ENCODE measurements around the gene RPS6KA6.

Gene RPS6KA6

GRCh38 chrX:84189125-84189524 is 1.1 kb upstream of the RPS6KA6 start:
- H3K4me3 ChIP-seq (ENCODE audit: low read depth in 1 of 2, low read length in 2 of 2), result no peak overlapping the region
- no peaks in the 10 kb centered on the region for H3K9me3 ChIP-seq (ENCODE audit: low read length)
- H3K4me1 ChIP-seq (ENCODE audit: insufficient read depth, low read length), result no peaks in the 10 kb centered on the region
- H3K36me3 ChIP-seq (ENCODE audit: insufficient read depth, low read length), result no peaks in the 10 kb centered on the region
- no peak overlapping the region for H3K9ac ChIP-seq (ENCODE audit: low read length)
- no peaks in the 10 kb centered on the region for H3K27me3 ChIP-seq (ENCODE audit: control insufficient read depth in 1 of 2, insufficient read depth in 2 of 2, low read length in 2 of 2)
- no peak overlapping the region for H3K27ac ChIP-seq (ENCODE audit: low read depth, low read length)

GRCh38 chrX:84188320-84188834 is 378 bp upstream of the RPS6KA6 start:
- Histone ChIP-seq H3K4me1 (ENCODE audit: insufficient read depth, low read length) (no peaks in the 10 kb centered on the region), H3K27ac (ENCODE audit: low read depth, low read length) (no peak overlapping the region), H3K9ac (ENCODE audit: low read length) (no peak overlapping the region), H3K4me3 (ENCODE audit: low read depth in 1 of 2, low read length in 2 of 2) (peak overlapping the region in 1 of 2 donors; percentile 45), H3K9me3 (ENCODE audit: low read length) (no peaks in the 10 kb centered on the region), H3K27me3 (ENCODE audit: control insufficient read depth in 1 of 2, insufficient read depth in 2 of 2, low read length in 2 of 2) (no peaks in the 10 kb centered on the region), H3K36me3 (ENCODE audit: insufficient read depth, low read length) (no peaks in the 10 kb centered on the region)

GRCh38 chrX:84186603-84187532 is 1.1 kb downstream of the RPS6KA6 start:
- Histone ChIP-seq H3K9ac (ENCODE audit: low read length) (peak overlapping the region; percentile 43), H3K27ac (ENCODE audit: low read depth, low read length) (no peak overlapping the region), H3K27me3 (ENCODE audit: control insufficient read depth in 1 of 2, insufficient read depth in 2 of 2, low read length in 2 of 2) (no peaks in the 10 kb centered on the region)

GRCh38 chrX:84182516-84182915 is 5.5 kb downstream of the RPS6KA6 start:
- H3K4me3 ChIP-seq (ENCODE audit: low read depth in 1 of 2, low read length in 2 of 2), result no peak overlapping the region
- H3K36me3 ChIP-seq (ENCODE audit: insufficient read depth, low read length), result no peaks in the 10 kb centered on the region

More at GRCh38 chrX:84186603-84187532, 1.1 kb downstream of the RPS6KA6 start:
- H3K36me3 ChIP-seq (ENCODE audit: insufficient read depth, low read length), result no peaks in the 10 kb centered on the region
- H3K4me3 ChIP-seq (ENCODE audit: low read depth in 1 of 2, low read length in 2 of 2), result peak overlapping the region; percentile 45 to 70
- H3K4me1 ChIP-seq (ENCODE audit: insufficient read depth, low read length), result no peaks in the 10 kb centered on the region
- no peaks in the 10 kb centered on the region for H3K9me3 ChIP-seq (ENCODE audit: low read length)

GRCh38 chrX:84175958-84176357 is 12.0 kb downstream of the RPS6KA6 start:
- no peak overlapping the region for H3K4me3 ChIP-seq (ENCODE audit: low read depth in 1 of 2, low read length in 2 of 2)
- H3K4me1 ChIP-seq (ENCODE audit: insufficient read depth, low read length), result no peaks in the 10 kb centered on the region
- H3K36me3 ChIP-seq (ENCODE audit: insufficient read depth, low read length), result no peaks in the 10 kb centered on the region
- H3K27me3 ChIP-seq (ENCODE audit: control insufficient read depth in 1 of 2, insufficient read depth in 2 of 2, low read length in 2 of 2), result no peaks in the 10 kb centered on the region
- H3K9me3 ChIP-seq (ENCODE audit: low read length), result no peaks in the 10 kb centered on the region
- H3K9ac ChIP-seq (ENCODE audit: low read length), result no peak overlapping the region
- H3K27ac ChIP-seq (ENCODE audit: low read depth, low read length), result no peak overlapping the region

More at GRCh38 chrX:84182516-84182915, 5.5 kb downstream of the RPS6KA6 start:
- H3K9me3 ChIP-seq (ENCODE audit: low read length), result no peaks in the 10 kb centered on the region
- H3K27me3 ChIP-seq (ENCODE audit: control insufficient read depth in 1 of 2, insufficient read depth in 2 of 2, low read length in 2 of 2), result no peaks in the 10 kb centered on the region
- no peaks in the 10 kb centered on the region for H3K4me1 ChIP-seq (ENCODE audit: insufficient read depth, low read length)
- no peak overlapping the region for H3K27ac ChIP-seq (ENCODE audit: low read depth, low read length)
- H3K9ac ChIP-seq (ENCODE audit: low read length), result no peak overlapping the region

- H3K27ac ChIP-seq (ENCODE audit: low read depth, low read length), result no peak overlapping the region
- no peak overlapping the region for H3K4me3 ChIP-seq (ENCODE audit: low read depth in 1 of 2, low read length in 2 of 2)
- H3K27me3 ChIP-seq (ENCODE audit: control insufficient read depth in 1 of 2, insufficient read depth in 2 of 2, low read length in 2 of 2), result no peaks in the 10 kb centered on the region
- no peaks in the 10 kb centered on the region for H3K9me3 ChIP-seq (ENCODE audit: low read length)
- no peaks in the 10 kb centered on the region for H3K36me3 ChIP-seq (ENCODE audit: insufficient read depth, low read length)
- H3K4me1 ChIP-seq (ENCODE audit: insufficient read depth, low read length), result no peaks in the 10 kb centered on the region
- H3K9ac ChIP-seq (ENCODE audit: low read length), result no peak overlapping the region
Measured at GRCh38 chrX:84175274-84175673, 12.7 kb downstream of the RPS6KA6 start.

GRCh38 chrX:84174348-84174747 is 13.7 kb downstream of the RPS6KA6 start:
- no peak overlapping the region for H3K9ac ChIP-seq (ENCODE audit: low read length)
- H3K27ac ChIP-seq (ENCODE audit: low read depth, low read length), result no peak overlapping the region
- H3K9me3 ChIP-seq (ENCODE audit: low read length), result no peaks in the 10 kb centered on the region
- no peaks in the 10 kb centered on the region for H3K27me3 ChIP-seq (ENCODE audit: control insufficient read depth in 1 of 2, insufficient read depth in 2 of 2, low read length in 2 of 2)
- H3K4me1 ChIP-seq (ENCODE audit: insufficient read depth, low read length), result no peaks in the 10 kb centered on the region
- no peak overlapping the region for H3K4me3 ChIP-seq (ENCODE audit: low read depth in 1 of 2, low read length in 2 of 2)
- H3K36me3 ChIP-seq (ENCODE audit: insufficient read depth, low read length), result no peaks in the 10 kb centered on the region

GRCh38 chrX:84170931-84171330 is 17.1 kb downstream of the RPS6KA6 start:
- H3K9me3 ChIP-seq (ENCODE audit: low read length), result no peaks in the 10 kb centered on the region
- H3K4me1 ChIP-seq (ENCODE audit: insufficient read depth, low read length), result no peaks in the 10 kb centered on the region
- no peaks in the 10 kb centered on the region for H3K27me3 ChIP-seq (ENCODE audit: control insufficient read depth in 1 of 2, insufficient read depth in 2 of 2, low read length in 2 of 2)
- no peak overlapping the region for H3K27ac ChIP-seq (ENCODE audit: low read depth, low read length)
- no peak overlapping the region for H3K4me3 ChIP-seq (ENCODE audit: low read depth in 1 of 2, low read length in 2 of 2)
- no peaks in the 10 kb centered on the region for H3K36me3 ChIP-seq (ENCODE audit: insufficient read depth, low read length)
- H3K9ac ChIP-seq (ENCODE audit: low read length), result no peak overlapping the region

- no peak overlapping the region for H3K9ac ChIP-seq (ENCODE audit: low read length)
- no peaks in the 10 kb centered on the region for H3K4me1 ChIP-seq (ENCODE audit: insufficient read depth, low read length)
- H3K36me3 ChIP-seq (ENCODE audit: insufficient read depth, low read length), result no peaks in the 10 kb centered on the region
- no peak overlapping the region for H3K27ac ChIP-seq (ENCODE audit: low read depth, low read length)
- H3K9me3 ChIP-seq (ENCODE audit: low read length), result no peaks in the 10 kb centered on the region
- no peaks in the 10 kb centered on the region for H3K27me3 ChIP-seq (ENCODE audit: control insufficient read depth in 1 of 2, insufficient read depth in 2 of 2, low read length in 2 of 2)
- no peak overlapping the region for H3K4me3 ChIP-seq (ENCODE audit: low read depth in 1 of 2, low read length in 2 of 2)
Measured at GRCh38 chrX:84168574-84168973, 19.4 kb downstream of the RPS6KA6 start.

- Histone ChIP-seq H3K27ac (ENCODE audit: low read depth, low read length) (no peak overlapping the region), H3K27me3 (ENCODE audit: control insufficient read depth in 1 of 2, insufficient read depth in 2 of 2, low read length in 2 of 2) (no peaks in the 10 kb centered on the region), H3K4me3 (ENCODE audit: low read depth in 1 of 2, low read length in 2 of 2) (no peak overlapping the region), H3K9me3 (ENCODE audit: low read length) (no peaks in the 10 kb centered on the region), H3K36me3 (ENCODE audit: insufficient read depth, low read length) (no peaks in the 10 kb centered on the region), H3K4me1 (ENCODE audit: insufficient read depth, low read length) (no peaks in the 10 kb centered on the region), H3K9ac (ENCODE audit: low read length) (no peak overlapping the region)
Measured at GRCh38 chrX:84168095-84168494, 19.9 kb downstream of the RPS6KA6 start.

- Histone ChIP-seq H3K4me1 (ENCODE audit: insufficient read depth, low read length) (no peaks in the 10 kb centered on the region), H3K27ac (ENCODE audit: low read depth, low read length) (no peak overlapping the region), H3K9ac (ENCODE audit: low read length) (no peak overlapping the region), H3K4me3 (ENCODE audit: low read depth in 1 of 2, low read length in 2 of 2) (no peak overlapping the region), H3K9me3 (ENCODE audit: low read length) (no peaks in the 10 kb centered on the region), H3K27me3 (ENCODE audit: control insufficient read depth in 1 of 2, insufficient read depth in 2 of 2, low read length in 2 of 2) (no peaks in the 10 kb centered on the region), H3K36me3 (ENCODE audit: insufficient read depth, low read length) (no peaks in the 10 kb centered on the region)
Measured at GRCh38 chrX:84165711-84166110, 22.3 kb downstream of the RPS6KA6 start.
